HG03064 (cell line): Measurements from ENCODE around the gene TNFAIP8.

Experiments
- ATAC-seq: cut with Tn5 transposase; IDR thresholded peaks from one replicate; pipeline ENCODE4 v1.9.1; 2021; ENCODE audit warnings: low read depth; ENCODE audit not compliant: unreplicated experiment

Gene TNFAIP8

DNA sequence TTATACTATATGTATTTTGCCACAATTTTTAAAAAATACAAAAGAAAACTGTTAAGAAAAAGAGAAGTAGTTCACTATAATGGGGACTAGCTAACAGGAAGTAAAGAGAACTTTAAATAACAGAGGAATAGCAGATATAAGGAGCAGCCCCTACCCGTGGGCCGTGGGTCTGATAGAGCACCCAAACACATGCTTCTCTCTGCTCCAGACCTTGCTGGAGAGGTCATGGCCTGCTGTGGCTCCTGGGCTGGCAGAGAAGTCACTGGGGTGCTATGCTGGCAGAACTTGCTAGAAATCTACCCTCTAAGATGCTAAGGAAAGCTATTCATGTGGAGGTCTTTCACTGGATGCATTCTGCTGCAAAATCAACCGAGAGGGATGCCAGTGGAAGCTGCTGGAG is 10.0 kb upstream of the TNFAIP8 start:
- ATAC-seq = no peak

DNA sequence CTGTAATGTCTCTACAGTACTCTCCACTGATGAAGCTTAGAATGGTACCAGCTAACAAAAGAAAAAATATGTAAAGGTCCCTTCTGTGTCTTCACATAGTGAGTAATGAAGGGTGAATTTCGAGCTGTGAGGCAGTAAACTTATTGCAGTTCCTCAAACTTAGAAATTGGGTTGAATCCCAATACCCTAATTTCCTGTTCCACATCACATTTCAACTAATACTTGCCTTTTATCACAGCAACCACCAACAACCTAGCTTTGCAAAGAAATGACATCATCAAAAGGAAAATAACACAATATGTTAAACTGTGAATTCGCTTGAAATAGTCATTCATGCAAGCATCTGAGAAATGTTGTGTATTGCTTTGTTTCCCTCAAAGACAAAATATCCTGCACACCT is 9.4 kb upstream of the TNFAIP8 start:
- ATAC-seq = no peak

GRCh38 chr5:119347574-119347973 is 8.2 kb upstream of the TNFAIP8 start:
- ATAC-seq = no peak

DNA sequence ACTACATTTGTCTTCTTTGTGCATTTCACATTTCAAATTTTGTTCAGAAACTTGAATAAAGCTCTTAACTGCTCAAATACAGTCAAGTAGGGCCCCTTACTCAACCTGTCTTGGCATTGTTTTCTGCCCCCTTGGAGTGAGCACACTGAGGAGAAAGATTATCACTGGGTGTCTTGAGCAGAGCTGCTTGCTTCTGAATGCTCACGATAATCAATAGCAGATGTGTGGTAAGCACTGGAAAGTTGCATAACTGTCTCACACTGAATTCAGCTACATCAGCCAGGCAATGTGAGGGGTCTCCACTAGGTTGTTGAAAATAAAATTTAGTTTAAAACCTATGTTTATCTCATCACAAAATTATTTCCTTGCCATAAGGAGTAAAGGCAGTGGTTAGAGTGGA is 7.8 kb upstream of the TNFAIP8 start:
- ATAC-seq = no peak

DNA sequence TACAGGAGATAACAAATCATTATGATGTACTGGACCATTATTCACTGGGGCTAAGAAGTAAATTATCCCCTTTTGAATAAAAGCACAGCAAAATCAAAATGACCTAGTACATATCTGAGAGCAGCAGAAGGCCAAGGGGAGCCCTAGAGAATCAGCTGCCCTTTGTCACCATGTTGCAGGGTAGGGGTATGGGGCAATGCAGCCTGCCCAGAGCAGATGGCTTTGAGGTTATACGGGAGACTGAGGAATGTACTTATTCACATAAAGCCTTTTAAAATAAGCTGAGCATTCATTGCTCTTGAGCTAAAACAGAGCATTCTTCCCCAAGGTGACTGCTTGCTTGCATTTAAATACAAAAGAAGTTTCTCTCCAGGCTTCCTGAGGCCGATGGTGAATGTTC is 2.6 kb upstream of the TNFAIP8 start:
- ATAC-seq = no peak

DNA sequence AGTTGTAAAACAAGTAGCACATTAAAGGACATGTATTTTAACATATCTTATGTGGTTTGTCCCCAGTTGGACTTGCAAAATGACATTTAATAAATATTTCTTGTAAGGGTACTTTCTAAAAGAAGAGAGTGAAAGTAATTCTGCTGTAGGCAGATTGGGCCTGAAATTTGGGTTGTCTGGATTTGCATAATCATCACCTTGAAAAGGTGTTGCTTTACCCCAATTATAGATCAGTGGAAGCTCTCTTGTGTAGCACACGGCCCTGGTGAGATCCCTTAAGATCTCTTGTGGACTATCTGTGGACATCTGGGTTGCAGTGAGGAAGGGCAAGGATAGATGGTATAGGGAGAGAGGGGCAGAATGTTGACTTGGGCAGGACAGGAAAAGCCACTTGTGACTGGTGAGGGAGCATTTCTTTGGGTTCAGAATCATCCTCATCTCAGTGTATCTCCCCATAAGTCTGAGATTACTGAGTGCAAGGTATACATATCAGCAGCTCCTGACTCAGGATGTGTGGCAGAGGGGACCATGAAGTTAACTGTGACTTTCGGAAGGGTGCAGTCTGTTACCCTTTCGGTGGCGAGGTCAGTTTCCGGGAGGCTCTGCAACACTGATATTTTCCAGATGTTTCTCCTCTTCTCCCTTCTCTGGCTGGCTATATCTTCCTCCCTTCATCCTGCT is 2.0 kb upstream of the TNFAIP8 start:
- ATAC-seq = peak; percentile 56

DNA sequence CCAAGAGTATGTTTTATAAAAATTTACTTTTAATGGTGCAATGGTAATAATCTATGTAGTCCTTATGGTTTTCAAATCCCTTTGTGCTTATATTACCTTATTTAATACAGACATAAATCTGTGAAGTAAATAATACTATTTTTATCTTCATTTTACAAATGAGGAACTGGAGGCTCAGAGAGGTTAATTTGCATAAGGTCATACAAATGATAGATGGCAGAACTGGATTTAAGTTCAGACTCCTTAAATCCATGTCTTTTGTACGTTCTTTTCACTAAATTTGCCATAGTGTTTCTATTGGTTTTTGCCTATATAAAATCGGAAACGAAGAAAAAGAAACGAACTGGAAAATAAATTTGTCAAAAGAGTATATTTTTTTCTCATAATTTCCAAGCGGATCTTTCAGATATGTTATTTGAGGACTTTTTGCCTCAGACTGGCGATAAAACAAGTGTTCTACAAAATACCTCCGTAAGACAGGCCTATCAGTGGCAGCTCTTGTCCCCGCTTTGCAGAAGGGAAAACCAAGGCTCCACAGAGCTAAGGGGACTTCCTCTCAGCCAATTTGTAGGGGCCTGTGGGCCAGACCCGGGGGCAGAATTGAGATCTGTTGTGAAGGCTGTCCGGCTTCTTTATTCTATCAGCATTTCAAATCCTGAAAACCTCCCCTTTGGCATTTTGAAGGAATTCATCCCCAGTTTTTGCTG is 1.1 kb upstream of the TNFAIP8 start:
- no peak for ATAC-seq

- ATAC-seq = no peak
These were observed 578 bp upstream of the TNFAIP8 start for GRCh38 chr5:119355244-119355638.

- ATAC-seq = no peak
These were observed 881 bp downstream of the TNFAIP8 start for GRCh38 chr5:119356612-119357188.

GRCh38 chr5:119357270-119357669 is 1.5 kb downstream of the TNFAIP8 start:
- no peak for ATAC-seq

- ATAC-seq = no peak
These were observed 2.1 kb downstream of the TNFAIP8 start for GRCh38 chr5:119357808-119358529.

DNA sequence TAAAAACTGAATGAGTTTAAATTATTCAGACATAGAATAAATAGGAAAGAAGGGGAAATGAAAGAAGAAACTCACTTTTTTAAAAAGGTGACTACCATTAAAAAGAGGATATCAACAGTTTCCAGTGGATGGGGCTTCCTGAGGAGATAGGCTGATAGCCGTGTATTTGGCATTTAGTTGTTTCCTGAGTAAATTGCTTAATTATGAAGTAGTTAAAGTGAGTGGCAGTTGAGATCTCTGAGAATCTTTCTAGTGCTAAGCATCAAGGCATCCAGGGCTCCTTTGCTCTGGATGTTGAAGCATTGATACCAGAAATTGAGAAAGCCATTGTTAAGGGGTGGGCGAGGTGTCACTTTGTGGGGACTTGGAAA is 2.7 kb downstream of the TNFAIP8 start:
- no peak for ATAC-seq

DNA sequence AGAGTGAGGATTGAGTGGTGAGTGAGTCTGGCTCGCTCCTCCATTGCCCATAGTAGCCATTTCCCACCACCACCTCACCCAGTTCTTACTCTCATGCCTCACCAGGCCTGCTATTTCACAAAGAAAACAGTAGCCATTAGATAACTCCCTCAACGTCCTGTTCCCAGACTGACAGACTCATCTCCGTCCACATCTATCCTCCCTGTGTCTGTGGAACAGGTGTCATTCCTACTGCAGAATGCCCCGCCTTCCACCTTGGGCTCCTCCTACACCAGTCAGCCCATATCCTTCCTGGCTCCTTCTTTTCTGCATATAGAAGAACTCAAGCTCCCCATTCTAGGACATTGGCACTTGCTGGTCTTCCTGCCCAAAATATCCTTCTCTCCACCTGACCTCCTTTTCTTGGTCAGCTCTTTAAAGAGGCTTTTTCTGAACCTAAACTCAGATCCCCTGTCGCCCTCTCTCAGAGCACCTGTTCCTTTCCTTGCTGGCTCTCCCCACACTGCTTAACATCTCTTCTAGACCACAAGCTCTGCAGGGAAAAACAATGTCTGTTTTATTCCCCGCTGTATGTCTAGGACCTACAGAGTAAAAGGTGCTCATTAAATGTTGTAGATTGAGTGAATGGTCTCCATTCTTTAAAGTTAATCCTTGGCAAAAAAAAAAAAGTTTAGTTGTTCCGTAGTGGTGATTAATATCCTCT is 3.2 kb downstream of the TNFAIP8 start:
- no peak for ATAC-seq

- ATAC-seq = no peak
These were observed 4.1 kb downstream of the TNFAIP8 start for GRCh38 chr5:119359737-119360413.

GRCh38 chr5:119360905-119361593 is 5.2 kb downstream of the TNFAIP8 start:
- no peak for ATAC-seq

DNA sequence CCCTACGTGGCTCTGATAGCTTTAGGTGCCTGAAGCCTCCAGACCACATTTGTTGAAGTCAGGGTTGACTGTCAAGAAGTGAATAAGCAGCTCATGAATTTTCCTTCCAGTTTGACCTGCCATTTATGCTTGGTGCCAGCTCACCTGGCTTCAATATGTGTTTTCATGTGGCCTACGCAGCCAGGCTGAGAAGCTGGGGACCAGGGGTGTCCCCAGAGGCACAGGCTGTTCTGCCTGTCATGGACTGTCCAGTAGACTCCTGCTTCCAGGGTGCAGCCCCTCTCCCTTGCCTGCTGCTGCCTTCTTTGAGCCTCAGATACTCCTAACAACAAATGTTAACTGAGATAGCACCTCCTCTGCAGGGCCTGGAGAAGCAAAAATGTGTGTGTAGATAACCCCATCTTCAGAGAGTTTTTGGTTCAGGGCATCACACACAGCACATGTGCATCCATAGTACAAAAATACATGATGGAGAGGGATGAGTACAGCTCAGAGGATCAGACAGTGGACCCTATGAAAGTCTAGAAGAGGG is 5.8 kb downstream of the TNFAIP8 start:
- ATAC-seq = no peak

DNA sequence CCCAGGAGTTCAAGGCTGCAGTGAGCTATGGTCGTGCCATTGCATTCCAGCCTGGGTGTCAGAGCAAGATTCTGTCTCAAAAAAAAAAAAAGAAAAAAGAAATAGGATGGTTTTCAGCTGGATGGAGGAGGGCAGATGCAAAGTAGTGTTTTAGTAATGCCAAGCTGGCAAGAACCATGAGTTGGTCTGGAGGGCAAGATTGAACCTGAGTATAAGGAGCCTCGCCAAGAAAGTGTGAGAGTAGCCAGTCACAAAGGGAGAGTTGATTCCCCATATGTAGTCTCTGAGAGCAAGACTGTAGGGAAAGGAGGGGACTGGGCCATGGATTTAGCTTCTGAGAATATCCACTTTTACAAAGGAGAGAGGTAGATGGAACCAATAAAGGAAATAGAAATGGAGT is 6.9 kb downstream of the TNFAIP8 start:
- ATAC-seq = no peak

GRCh38 chr5:119363271-119363670 is 7.5 kb downstream of the TNFAIP8 start:
- no peak for ATAC-seq

- ATAC-seq = no peak
These were observed 8.1 kb downstream of the TNFAIP8 start for GRCh38 chr5:119363936-119364335.
